Common myeloid progenitor, CD34-positive (primary cell): ENCODE measurements around the gene SPINDOC.
A peak's percentile ranks its signal among the peaks of the same experiment; 100 is the strongest.

Experiments
- CTCF ChIA-PET: fragments of 350-600 bp; sonication (Branson Sonifier 250); formaldehyde crosslinking; loops from one replicate; lab custom pipeline; 2021; ENCODE audit warnings: antibody characterized with exemption; lab: Charles Lee
- POLR2A ChIA-PET: fragments of 350-600 bp; sonication (Branson Sonifier 250); formaldehyde crosslinking; loops from one replicate; lab custom pipeline; 2021; ENCODE audit warnings: antibody characterized with exemption; lab: Charles Lee
- DNase-seq, 3 donors: peaks; one replicate each; pipeline versions ENCODE4 v3.0.0 to v3.0.0-alpha.2; 2013
- H3K27ac ChIP-seq, 2 experiments: 1 replicate in 1 of 2; 2 replicates in 1 of 2; pipeline ENCODE4 v1.7.0; 2013; ENCODE audit warnings: inconsistent platforms in 2 of 2, low read length in 2 of 2, mild to moderate bottlenecking in 2 of 2, low read depth in 1 of 2, moderate library complexity in 1 of 2; ENCODE audit not compliant: severe bottlenecking in 2 of 2, insufficient read depth in 1 of 2, poor library complexity in 1 of 2
- H3K27me3 ChIP-seq, 5 experiments: replicated peaks in 2 of 5; 1 replicate in 3 of 5; 2 replicates in 2 of 5; pipeline versions ENCODE4 v1.6.1 to v1.7.0; 2013; ENCODE audit warnings: low read length in 4 of 5, mild to moderate bottlenecking in 2 of 5, moderate library complexity in 2 of 5, inconsistent platforms in 1 of 5; ENCODE audit not compliant: insufficient read depth in 5 of 5, control insufficient read depth in 4 of 5
- H3K36me3 ChIP-seq, 4 experiments: 1 replicate in 2 of 4; 2 replicates in 2 of 4; pipeline versions ENCODE4 v1.6.1 to v1.7.0; 2013; ENCODE audit warnings: low read length in 3 of 4, control low read depth in 1 of 4, mild to moderate bottlenecking in 1 of 4; ENCODE audit not compliant: control insufficient read depth in 4 of 4, insufficient read depth in 4 of 4
- H3K4me1 ChIP-seq, 4 experiments: 1 replicate in 3 of 4; 2 replicates in 1 of 4; pipeline versions ENCODE4 v1.6.1 to v1.7.1; 2013; ENCODE audit warnings: low read length in 3 of 4, mild to moderate bottlenecking in 3 of 4, control low read depth in 1 of 4, inconsistent platforms in 1 of 4, moderate library complexity in 1 of 4; ENCODE audit not compliant: control insufficient read depth in 4 of 4, insufficient read depth in 4 of 4; ENCODE audit errors: control extremely low read depth in 1 of 4
- H3K4me3 ChIP-seq, 7 experiments: 1 replicate in 4 of 7; 2 replicates in 3 of 7; pipeline versions ENCODE4 v1.5.1 to v1.7.0; 2013; ENCODE audit warnings: mild to moderate bottlenecking in 7 of 7, low read length in 6 of 7, moderate library complexity in 6 of 7, inconsistent platforms in 2 of 7, low read depth in 2 of 7, control low read depth in 1 of 7; ENCODE audit not compliant: insufficient read depth in 4 of 7, control insufficient read depth in 1 of 7; ENCODE audit errors: extremely low read depth in 1 of 7
- H3K9me3 ChIP-seq, 5 experiments: 1 replicate in 4 of 5; 2 replicates in 1 of 5; pipeline versions ENCODE4 v1.6.1 to v1.7.1; 2013; ENCODE audit warnings: low read length in 4 of 5, mild to moderate bottlenecking in 2 of 5, inconsistent platforms in 1 of 5, low read depth in 1 of 5, moderate library complexity in 1 of 5; ENCODE audit not compliant: control insufficient read depth in 4 of 5, insufficient read depth in 2 of 5; ENCODE audit errors: control extremely low read depth in 1 of 5
- WGBS: methylation state at CpG from one replicate; pipeline ENCODE4 v1.1.5; 2013; ENCODE audit not compliant: insufficient coverage; 5-methylcytosine and 5-hydroxymethylcytosine counted together

Gene SPINDOC

DNA sequence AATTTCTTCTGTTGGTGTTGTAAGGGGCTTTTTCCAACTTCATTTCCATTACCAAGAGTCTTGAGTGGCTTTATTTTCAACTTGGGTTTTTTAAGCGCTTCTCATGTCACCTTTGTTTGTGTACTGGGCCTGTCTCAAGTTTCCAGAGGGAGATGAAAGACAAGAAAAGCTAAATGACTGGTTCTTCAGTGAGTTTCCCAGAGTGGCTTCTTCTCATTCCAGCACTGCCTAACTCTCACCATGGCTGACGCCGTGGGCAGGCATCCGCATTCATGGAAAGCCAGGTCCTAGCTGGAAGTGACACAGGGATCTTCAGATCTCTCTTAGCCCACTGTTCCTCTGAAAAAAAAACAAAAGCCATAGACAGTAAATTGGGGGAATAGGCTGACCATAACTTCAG lies 54.3 kb downstream of the SPINDOC start:
- H3K27me3 ChIP-seq = no peaks in the 10 kb centered on the region
- ChIA-PET CTCF (interaction anchor here (1.0 to 3.9 kb wide), 7 partner anchors 9 to 76 kb away, joined by 3 to 29 read pairs (median 5); partner anchors contain the start of gene MARK2), POLR2A (no interaction called here)
- WGBS = 100% methylated on average over 4 of the region's 4 CpGs
- H3K9me3 ChIP-seq = no peaks in the 10 kb centered on the region
- H3K4me3 ChIP-seq = no peak overlapping the region
- no peak for DNase-seq
- H3K36me3 ChIP-seq = peaks cover 0 to 4% (median 0%) of the 10 kb centered on the region in 4 experiments
- H3K4me1 ChIP-seq = peaks cover 32 to 86% (median 78%) of the 10 kb centered on the region in 4 experiments
- H3K27ac ChIP-seq = no peak overlapping the region

GRCh38 chr11:63868399-63869064 lies 55.3 kb downstream of the SPINDOC start:
- Histone ChIP-seq H3K9me3 (no peaks in the 10 kb centered on the region), H3K27ac (peak overlapping the region in 1 of 2 experiments; percentile 4), H3K4me1 (peaks cover 29 to 86% (median 81%) of the 10 kb centered on the region in 4 experiments), H3K36me3 (peaks cover 0 to 4% (median 0%) of the 10 kb centered on the region in 4 experiments), H3K4me3 (peak overlapping the region in 2 of 7 experiments; percentile 2 to 50), H3K27me3 (no peaks in the 10 kb centered on the region)
- no peak for DNase-seq
- ChIA-PET POLR2A (no interaction called here), CTCF (interaction anchor here (0.7 to 3.9 kb wide), 5 partner anchors 15 to 31 kb away, joined by 3 to 30 read pairs (median 5); partner anchors contain the start of gene MARK2)
- 37% methylated on average over 9 of the region's 9 CpGs for WGBS

GRCh38 chr11:63869171-63869591 lies 55.9 kb downstream of the SPINDOC start:
- ChIA-PET CTCF (interaction anchor here (0.8 to 2.6 kb wide), 3 partner anchors 14 to 31 kb away, joined by 3 to 30 read pairs (median 5); partner anchors contain the start of gene MARK2), POLR2A (no interaction called here)
- H3K36me3 ChIP-seq = peaks cover 0 to 4% (median 0%) of the 10 kb centered on the region in 4 experiments
- DNase-seq = no peak
- 93% methylated on average over 6 of the region's 7 CpGs for WGBS
- no peaks in the 10 kb centered on the region for H3K9me3 ChIP-seq
- no peak overlapping the region for H3K4me3 ChIP-seq
- peaks cover 29 to 91% (median 87%) of the 10 kb centered on the region in 4 experiments for H3K4me1 ChIP-seq
- no peak overlapping the region for H3K27ac ChIP-seq
- no peaks in the 10 kb centered on the region for H3K27me3 ChIP-seq

- ChIA-PET CTCF (interaction anchor here (1.5 to 2.6 kb wide), 2 partner anchors 25 to 31 kb away, joined by 5 to 30 read pairs; partner anchors contain the start of gene MARK2), POLR2A (no interaction called here)
- Histone ChIP-seq H3K27me3 (no peaks in the 10 kb centered on the region), H3K9me3 (no peaks in the 10 kb centered on the region), H3K4me3 (peak overlapping the region in 1 of 7 experiments; percentile 33), H3K27ac (no peak overlapping the region), H3K36me3 (peaks cover 0 to 4% (median under 1%) of the 10 kb centered on the region in 4 experiments), H3K4me1 (peaks cover 29 to 96% (median 92%) of the 10 kb centered on the region in 4 experiments)
- DNase-seq = peak in 2 of 3 donors; percentile 39 to 43
- WGBS = 29% methylated on average over 7 of the region's 8 CpGs
These were observed 56.4 kb downstream of the SPINDOC start for GRCh38 chr11:63869683-63870082.

DNA sequence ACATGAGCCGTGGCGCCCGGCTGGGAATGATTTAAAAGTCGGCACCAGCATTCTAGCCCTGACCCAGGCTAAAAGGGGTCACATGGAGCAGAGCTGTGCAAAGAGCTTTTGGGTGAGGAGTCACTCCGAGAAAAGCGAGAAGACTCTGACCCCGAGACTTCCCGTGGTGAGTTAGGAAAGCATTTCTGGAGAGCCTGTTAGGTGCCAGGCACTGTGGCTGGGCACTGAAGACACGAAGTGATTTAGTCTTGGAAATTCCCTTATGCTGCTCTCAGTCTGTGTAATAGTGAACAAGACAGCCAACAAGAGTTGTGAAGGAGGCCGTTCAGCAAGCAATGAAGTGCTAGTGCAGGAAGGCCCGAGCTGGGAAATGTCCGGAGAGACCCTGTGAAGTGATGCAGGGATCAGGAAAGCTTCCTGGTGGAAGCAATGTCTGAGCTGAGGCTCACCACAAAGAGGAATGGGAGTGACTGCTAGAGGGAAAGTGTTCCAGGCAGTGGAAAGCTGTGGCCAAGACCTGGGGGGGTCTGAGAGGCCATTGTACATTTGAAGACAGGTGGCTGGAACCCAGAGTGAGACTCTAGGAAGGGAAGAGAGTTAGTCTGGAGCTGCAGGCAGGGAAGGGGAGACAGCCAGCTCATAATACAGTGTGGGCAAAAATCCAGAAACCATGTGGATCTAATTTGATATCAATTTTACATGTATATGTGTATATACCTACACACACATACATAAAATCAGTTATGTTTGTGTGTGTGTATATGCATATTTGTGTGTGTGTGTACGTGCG lies 57.3 kb downstream of the SPINDOC start:
- DNase-seq = no peak
- peak overlapping the region in 1 of 2 experiments; percentile 29 for H3K27ac ChIP-seq
- peak overlapping the region in 1 of 7 experiments; percentile 25 for H3K4me3 ChIP-seq
- POLR2A ChIA-PET = interaction anchor here (0.9 kb wide), 1 partner anchor 31 kb away, joined by 3 read pairs; no protein-coding TSS in a partner anchor
- no peaks in the 10 kb centered on the region for H3K27me3 ChIP-seq
- WGBS = 95% methylated on average over 12 of the region's 14 CpGs
- peaks cover 0 to 4% (median under 1%) of the 10 kb centered on the region in 4 experiments for H3K36me3 ChIP-seq
- no peaks in the 10 kb centered on the region for H3K9me3 ChIP-seq
- CTCF ChIA-PET = interaction anchor here (0.8 to 2.6 kb wide), 4 partner anchors 12 to 32 kb away, joined by 3 to 30 read pairs (median 4); partner anchors contain the start of gene MARK2
- H3K4me1 ChIP-seq = peaks cover 26 to 94% (median 90%) of the 10 kb centered on the region in 4 experiments

- H3K4me3 ChIP-seq = peak overlapping the region in 3 of 7 experiments; percentile 3 to 59 (median 48)
- peaks cover 0 to 5% (median 3%) of the 10 kb centered on the region in 4 experiments for H3K36me3 ChIP-seq
- WGBS = 14% methylated on average over 6 of the region's 11 CpGs
- no peak overlapping the region for H3K27ac ChIP-seq
- H3K27me3 ChIP-seq = no peaks in the 10 kb centered on the region
- DNase-seq = peak; percentile 84 to 96 (median 96)
- POLR2A ChIA-PET = interaction anchor here (1.1 kb wide), 1 partner anchor 33 kb away, joined by 3 read pairs; the partner anchor contains the start of gene MARK2
- H3K4me1 ChIP-seq = peaks cover 17 to 83% (median 76%) of the 10 kb centered on the region in 4 experiments
- CTCF ChIA-PET = interaction anchor here (0.9 to 9.6 kb wide), 16 partner anchors 9 to 277 kb away, joined by 3 to 71 read pairs (median 4); partner anchors contain the start of gene MARK2
- H3K9me3 ChIP-seq = no peaks in the 10 kb centered on the region
These were observed 58.9 kb downstream of the SPINDOC start for GRCh38 chr11:63871962-63872799.
